ENCODE results near the gene NYAP1. TPM values are rescaled to one million over a fixed set of nuclear protein-coding genes. Genes with fewer than 3 reads are reported as not detected.
"Not testable (repeated sequence)": the region's sequence is repeated elsewhere in the genome, so short reads cannot be mapped to it uniquely, and the experiment has no call there.

NYAP1 gene
- total and polyA plus RNA-seq, 2 donors, result 0.24 to 0.66 TPM

DNA sequence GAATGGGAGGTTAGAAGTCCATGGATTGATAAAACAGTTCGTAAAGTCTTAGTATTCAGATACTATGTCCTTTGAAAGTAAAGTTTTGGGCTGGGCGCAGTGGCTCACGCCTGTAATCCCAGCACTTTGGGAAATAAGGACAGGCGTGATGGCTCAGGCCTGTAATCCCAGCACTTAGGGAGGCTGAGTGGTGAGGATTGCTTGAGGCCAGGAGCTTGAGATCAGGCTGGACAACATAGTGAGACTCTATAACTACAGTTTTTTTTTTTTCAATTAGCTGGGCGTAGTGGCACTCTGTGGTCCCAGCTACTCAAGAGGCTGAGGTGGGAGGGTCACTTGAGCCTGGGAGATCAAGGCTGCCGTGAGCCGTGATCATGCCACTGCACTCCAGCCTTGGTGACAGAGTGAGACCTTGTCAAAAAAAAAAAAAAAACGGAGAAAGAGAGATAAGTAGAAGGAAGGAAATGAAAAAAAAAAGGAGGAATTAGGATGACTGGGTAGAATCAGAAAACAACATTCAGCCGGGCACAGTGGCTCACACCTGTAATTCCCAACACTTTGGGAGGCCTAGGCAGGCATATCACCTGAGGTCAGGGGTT, 29.6 kb downstream of the NYAP1 start:
- Histone ChIP-seq H3K4me3 (ENCODE audit: low read length in 2 of 2) (no peak overlapping the region), H3K4me1 (ENCODE audit: control insufficient read depth in 2 of 2, insufficient read depth in 2 of 2, low read length in 2 of 2) (peaks cover 0 to 13% of the 10 kb centered on the region in 2 donors), H3K36me3 (ENCODE audit: control insufficient read depth in 2 of 2, insufficient read depth in 2 of 2, low read length in 1 of 2) (no peaks in the 10 kb centered on the region), H3K9me3 (ENCODE audit: control insufficient read depth in 2 of 2, insufficient read depth in 1 of 2, low read length in 1 of 2) (no peaks in the 10 kb centered on the region), H3K27me3 (ENCODE audit: control insufficient read depth in 2 of 2, insufficient read depth in 1 of 2, low read length in 1 of 2) (peaks cover 0 to 4% of the 10 kb centered on the region in 2 donors), H3K27ac (ENCODE audit: low read depth in 1 of 2, low read length in 1 of 2) (no peak overlapping the region)
- 83% methylated on average over 9 of the region's 9 CpGs for WGBS
- DNase-seq (ENCODE audit: low read depth in 6 of 9, low spot score in 9 of 9), result no peak

DNA sequence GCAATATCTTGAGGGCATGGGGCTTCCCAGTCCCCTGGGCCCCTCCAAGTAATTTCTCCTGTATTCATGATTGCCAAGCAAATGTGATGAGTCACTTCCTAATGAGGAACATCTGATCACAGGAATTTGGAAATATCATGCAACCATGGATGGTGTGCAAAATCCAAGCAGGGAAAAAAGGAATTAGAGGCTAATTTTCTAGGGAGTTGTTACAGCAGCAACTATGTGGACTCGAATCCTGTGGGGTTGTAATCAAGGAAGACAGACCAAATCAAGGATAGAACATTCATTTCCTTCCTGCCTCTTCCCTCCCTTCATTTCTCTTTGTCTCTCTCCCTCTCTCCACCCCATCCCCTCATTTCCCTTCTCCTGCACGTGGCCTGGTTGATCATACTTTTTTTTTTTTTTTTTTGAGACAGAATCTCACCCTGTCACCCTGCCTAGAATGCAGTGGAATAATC, 31.4 kb downstream of the NYAP1 start:
- Histone ChIP-seq H3K4me1 (ENCODE audit: control insufficient read depth in 2 of 2, insufficient read depth in 2 of 2, low read length in 2 of 2) (peaks cover 0 to 13% of the 10 kb centered on the region in 2 donors), H3K9me3 (ENCODE audit: control insufficient read depth in 2 of 2, insufficient read depth in 1 of 2, low read length in 1 of 2) (no peaks in the 10 kb centered on the region), H3K4me3 (ENCODE audit: low read length in 2 of 2) (no peak overlapping the region), H3K27me3 (ENCODE audit: control insufficient read depth in 2 of 2, insufficient read depth in 1 of 2, low read length in 1 of 2) (no peaks in the 10 kb centered on the region), H3K27ac (ENCODE audit: low read depth in 1 of 2, low read length in 1 of 2) (no peak overlapping the region), H3K36me3 (ENCODE audit: control insufficient read depth in 2 of 2, insufficient read depth in 2 of 2, low read length in 1 of 2) (no peaks in the 10 kb centered on the region)
- DNase-seq (ENCODE audit: low read depth in 6 of 9, low spot score in 9 of 9), result no peak
- whole genome bisulfite sequencing, result 57% methylated on average over 2 of the region's 2 CpGs

DNA sequence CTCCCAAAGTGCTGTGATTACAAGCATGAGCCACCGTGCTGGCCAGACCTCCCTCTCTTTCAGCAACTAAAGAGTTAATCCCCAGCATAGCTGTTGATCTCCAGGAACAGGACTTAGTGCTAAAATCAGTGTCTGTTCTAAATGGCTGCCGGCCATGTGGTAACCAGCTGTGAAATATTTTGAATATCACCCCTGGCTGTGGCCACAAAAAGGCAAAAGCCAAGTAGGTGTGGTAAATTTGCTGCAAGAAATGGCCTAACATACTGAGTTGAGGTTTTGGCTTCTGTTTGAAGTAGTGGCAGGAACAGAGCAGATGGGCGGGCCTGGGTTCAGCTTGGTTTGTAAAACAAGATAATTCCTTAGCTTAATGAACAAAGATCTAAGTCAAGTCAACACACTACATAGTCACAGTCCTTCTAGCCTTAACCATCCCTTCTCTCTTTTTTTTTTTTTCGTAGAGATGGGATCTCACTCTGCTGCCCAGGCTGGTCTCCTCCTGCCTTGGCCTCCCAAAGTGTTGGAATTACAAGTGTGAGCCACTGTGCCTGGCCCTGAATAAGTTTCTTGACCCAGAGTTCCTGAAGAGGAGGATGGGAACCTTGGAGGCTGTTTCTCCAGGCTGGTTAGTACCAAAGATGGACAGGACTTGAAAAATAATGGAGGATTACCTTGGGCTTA, 32.5 kb downstream of the NYAP1 start:
- no peaks in the 10 kb centered on the region for H3K27me3 ChIP-seq (ENCODE audit: control insufficient read depth in 2 of 2, insufficient read depth in 1 of 2, low read length in 1 of 2)
- WGBS, result 30% methylated on average over 4 of the region's 4 CpGs
- DNase-seq (ENCODE audit: low read depth in 6 of 9, low spot score in 9 of 9), result peak in 2 of 9 donors; percentile 30 to 62

DNA sequence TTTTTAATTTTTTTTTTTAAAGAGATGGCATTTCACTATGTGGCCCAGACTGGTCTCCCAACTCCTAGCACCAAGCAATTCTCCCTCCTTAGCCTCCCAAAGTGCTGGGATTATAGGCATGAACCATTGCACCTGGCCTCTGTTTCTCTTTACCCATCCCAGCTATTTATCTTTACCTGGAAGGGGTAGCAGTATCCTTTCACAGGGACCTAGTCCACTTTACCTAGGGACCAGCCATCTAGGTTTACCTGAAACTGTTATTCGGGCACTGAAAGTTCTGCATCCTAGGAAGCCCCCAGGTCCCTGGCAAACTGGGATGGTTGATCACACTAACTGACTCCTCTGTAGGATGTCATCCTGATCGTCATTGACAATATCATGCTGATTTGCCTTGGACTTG, 33.6 kb downstream of the NYAP1 start:
- Histone ChIP-seq H3K9me3 (ENCODE audit: control insufficient read depth in 2 of 2, insufficient read depth in 1 of 2, low read length in 1 of 2) (no peaks in the 10 kb centered on the region), H3K4me1 (ENCODE audit: control insufficient read depth in 2 of 2, insufficient read depth in 2 of 2, low read length in 2 of 2) (peaks cover 0 to 13% of the 10 kb centered on the region in 2 donors), H3K27ac (ENCODE audit: low read depth in 1 of 2, low read length in 1 of 2) (no peak overlapping the region), H3K4me3 (ENCODE audit: low read length in 2 of 2) (no peak overlapping the region), H3K36me3 (ENCODE audit: control insufficient read depth in 2 of 2, insufficient read depth in 2 of 2, low read length in 1 of 2) (no peaks in the 10 kb centered on the region), H3K27me3 (ENCODE audit: control insufficient read depth in 2 of 2, insufficient read depth in 1 of 2, low read length in 1 of 2) (no peaks in the 10 kb centered on the region)
- WGBS, result 97% methylated on average over 2 of the region's 2 CpGs
- DNase-seq (ENCODE audit: low read depth in 6 of 9, low spot score in 9 of 9), result no peak

More for the DNA sequence above, 32.5 kb downstream of the NYAP1 start:
- Histone ChIP-seq H3K27ac (ENCODE audit: low read depth in 1 of 2, low read length in 1 of 2) (no peak overlapping the region), H3K4me1 (ENCODE audit: control insufficient read depth in 2 of 2, insufficient read depth in 2 of 2, low read length in 2 of 2) (peaks cover 0 to 13% of the 10 kb centered on the region in 2 donors), H3K4me3 (ENCODE audit: low read length in 2 of 2) (no peak overlapping the region), H3K9me3 (ENCODE audit: control insufficient read depth in 2 of 2, insufficient read depth in 1 of 2, low read length in 1 of 2) (no peaks in the 10 kb centered on the region), H3K36me3 (ENCODE audit: control insufficient read depth in 2 of 2, insufficient read depth in 2 of 2, low read length in 1 of 2) (no peaks in the 10 kb centered on the region)

DNA sequence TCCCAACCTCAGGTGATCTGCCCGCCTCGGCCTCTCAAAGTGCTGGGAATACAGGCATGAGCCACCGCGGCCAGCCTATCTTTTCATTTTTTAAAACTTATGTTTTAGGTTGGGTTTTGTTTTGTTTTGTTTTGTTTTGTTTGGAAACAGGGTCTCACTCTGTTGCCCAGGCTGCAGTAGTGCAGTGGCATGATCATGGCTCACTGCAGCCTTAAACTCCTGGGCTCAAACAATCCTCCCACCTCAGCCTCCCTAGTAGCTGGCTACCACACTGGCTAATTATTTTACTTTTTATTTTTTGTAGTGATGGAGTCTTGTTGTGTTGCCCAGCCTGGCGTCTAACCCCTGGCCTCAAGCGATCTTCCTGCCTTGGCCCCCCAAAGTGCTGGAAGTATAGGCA, 35.9 kb downstream of the NYAP1 start:
- 95% methylated on average over 6 of the region's 6 CpGs for WGBS
- Histone ChIP-seq H3K27me3 (ENCODE audit: control insufficient read depth in 2 of 2, insufficient read depth in 1 of 2, low read length in 1 of 2) (no peaks in the 10 kb centered on the region), H3K27ac (ENCODE audit: low read depth in 1 of 2, low read length in 1 of 2) (no peak overlapping the region), H3K4me3 (ENCODE audit: low read length in 2 of 2) (no peak overlapping the region), H3K9me3 (ENCODE audit: control insufficient read depth in 2 of 2, insufficient read depth in 1 of 2, low read length in 1 of 2) (no peaks in the 10 kb centered on the region), H3K36me3 (ENCODE audit: control insufficient read depth in 2 of 2, insufficient read depth in 2 of 2, low read length in 1 of 2) (no peaks in the 10 kb centered on the region), H3K4me1 (ENCODE audit: control insufficient read depth in 2 of 2, insufficient read depth in 2 of 2, low read length in 2 of 2) (peaks cover 0 to 13% of the 10 kb centered on the region in 2 donors)
- DNase-seq (ENCODE audit: low read depth in 6 of 9, low spot score in 9 of 9), result no peak

DNA sequence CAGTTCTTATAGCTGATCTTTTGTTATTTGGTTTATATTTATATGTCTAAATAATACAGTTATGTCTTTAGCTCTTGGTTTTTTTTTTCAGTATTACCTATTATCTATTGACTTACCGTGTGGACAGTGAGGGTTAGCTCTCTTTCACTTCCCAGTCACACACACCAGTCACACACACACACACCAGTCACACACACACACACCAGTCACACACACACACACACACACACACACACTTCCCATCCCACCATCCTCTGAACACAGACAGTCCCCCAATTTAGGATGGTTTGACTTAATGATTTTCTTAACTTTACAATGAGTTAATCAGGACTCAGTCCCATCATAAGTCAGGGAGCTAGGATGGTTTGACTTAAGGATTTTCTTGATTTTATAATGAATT, 36.4 kb downstream of the NYAP1 start:
- no peaks in the 10 kb centered on the region for H3K9me3 ChIP-seq (ENCODE audit: control insufficient read depth in 2 of 2, insufficient read depth in 1 of 2, low read length in 1 of 2)
- H3K36me3 ChIP-seq (ENCODE audit: control insufficient read depth in 2 of 2, insufficient read depth in 2 of 2, low read length in 1 of 2), result no peaks in the 10 kb centered on the region
- H3K4me1 ChIP-seq (ENCODE audit: control insufficient read depth in 2 of 2, insufficient read depth in 2 of 2, low read length in 2 of 2), result peaks cover 0 to 13% of the 10 kb centered on the region in 2 donors
- 62% methylated on average over 1 of the region's 1 CpG for WGBS
- DNase-seq (ENCODE audit: low read depth in 6 of 9, low spot score in 9 of 9), result no peak
- no peak overlapping the region for H3K27ac ChIP-seq (ENCODE audit: low read depth in 1 of 2, low read length in 1 of 2)
- H3K4me3 ChIP-seq (ENCODE audit: low read length in 2 of 2), result no peak overlapping the region
- H3K27me3 ChIP-seq (ENCODE audit: control insufficient read depth in 2 of 2, insufficient read depth in 1 of 2, low read length in 1 of 2), result no peaks in the 10 kb centered on the region

DNA sequence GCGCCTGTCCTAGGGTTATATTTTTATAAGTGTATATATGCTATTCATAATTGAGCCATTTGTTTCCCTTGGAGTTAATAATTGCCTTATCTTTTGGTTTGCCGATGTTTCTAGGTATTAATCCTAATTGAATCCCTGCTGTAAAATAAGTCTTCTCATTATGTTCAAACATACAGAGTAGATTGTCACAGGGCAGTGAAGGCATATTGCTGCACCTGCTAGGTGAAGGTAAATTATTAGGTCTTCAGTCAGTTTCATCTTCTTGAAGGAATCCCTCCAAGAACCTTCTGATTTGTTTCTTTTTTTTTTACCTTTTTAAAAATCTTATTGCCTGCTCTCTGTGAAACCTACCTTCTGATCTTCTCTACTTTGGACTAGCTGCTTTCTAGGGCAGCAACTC, 37.3 kb downstream of the NYAP1 start:
- Histone ChIP-seq H3K4me1 (ENCODE audit: control insufficient read depth in 2 of 2, insufficient read depth in 2 of 2, low read length in 2 of 2) (peaks cover 0 to 8% of the 10 kb centered on the region in 2 donors), H3K27me3 (ENCODE audit: control insufficient read depth in 2 of 2, insufficient read depth in 1 of 2, low read length in 1 of 2) (no peaks in the 10 kb centered on the region), H3K9me3 (ENCODE audit: control insufficient read depth in 2 of 2, insufficient read depth in 1 of 2, low read length in 1 of 2) (no peaks in the 10 kb centered on the region), H3K4me3 (ENCODE audit: low read length in 2 of 2) (no peak overlapping the region), H3K36me3 (ENCODE audit: control insufficient read depth in 2 of 2, insufficient read depth in 2 of 2, low read length in 1 of 2) (no peaks in the 10 kb centered on the region), H3K27ac (ENCODE audit: low read depth in 1 of 2, low read length in 1 of 2) (no peak overlapping the region)
- no peak for DNase-seq (ENCODE audit: low read depth in 6 of 9, low spot score in 9 of 9)
- 97% methylated on average over 2 of the region's 2 CpGs for WGBS

DNA sequence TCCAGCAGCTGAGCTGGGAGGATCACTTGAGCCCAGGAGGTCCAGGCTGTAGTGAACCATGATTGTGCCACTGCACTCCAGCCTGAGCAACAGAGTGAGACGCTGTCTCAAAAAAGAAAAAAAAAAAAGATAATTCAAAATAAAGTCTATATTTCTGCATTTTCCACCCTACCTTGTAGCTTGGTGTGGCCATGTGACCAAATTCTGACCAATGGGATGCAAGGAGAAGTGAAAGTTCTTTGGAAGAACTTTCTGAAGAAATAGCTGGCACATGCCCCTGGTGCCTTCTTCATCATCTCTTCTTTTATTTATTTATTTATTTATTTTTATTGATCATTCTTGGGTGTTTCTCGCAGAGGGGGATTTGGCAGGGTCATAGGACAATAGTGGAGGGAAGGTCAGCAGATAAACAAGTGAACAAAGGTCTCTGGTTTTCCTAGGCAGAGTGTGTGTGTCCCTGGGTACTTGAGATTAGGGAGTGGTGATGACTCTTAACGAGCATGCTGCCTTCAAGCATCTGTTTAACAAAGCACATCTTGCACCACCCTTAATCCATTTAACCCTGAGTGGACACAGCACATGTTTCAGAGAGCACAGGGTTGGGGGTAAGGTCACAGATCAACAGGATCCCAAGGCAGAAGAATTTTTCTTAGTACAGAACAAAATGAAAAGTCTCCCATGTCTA, 38.3 kb downstream of the NYAP1 start:
- H3K27ac ChIP-seq (ENCODE audit: low read depth in 1 of 2, low read length in 1 of 2); H3K9me3 ChIP-seq (ENCODE audit: control insufficient read depth in 2 of 2, insufficient read depth in 1 of 2, low read length in 1 of 2); H3K36me3 ChIP-seq (ENCODE audit: control insufficient read depth in 2 of 2, insufficient read depth in 2 of 2, low read length in 1 of 2); H3K27me3 ChIP-seq (ENCODE audit: control insufficient read depth in 2 of 2, insufficient read depth in 1 of 2, low read length in 1 of 2); H3K4me3 ChIP-seq (ENCODE audit: low read length in 2 of 2); DNase-seq (ENCODE audit: low read depth in 6 of 9, low spot score in 9 of 9); H3K4me1 ChIP-seq (ENCODE audit: control insufficient read depth in 2 of 2, insufficient read depth in 2 of 2, low read length in 2 of 2): not testable (repeated sequence)
- 93% methylated on average over 2 of the region's 3 CpGs for WGBS

DNA sequence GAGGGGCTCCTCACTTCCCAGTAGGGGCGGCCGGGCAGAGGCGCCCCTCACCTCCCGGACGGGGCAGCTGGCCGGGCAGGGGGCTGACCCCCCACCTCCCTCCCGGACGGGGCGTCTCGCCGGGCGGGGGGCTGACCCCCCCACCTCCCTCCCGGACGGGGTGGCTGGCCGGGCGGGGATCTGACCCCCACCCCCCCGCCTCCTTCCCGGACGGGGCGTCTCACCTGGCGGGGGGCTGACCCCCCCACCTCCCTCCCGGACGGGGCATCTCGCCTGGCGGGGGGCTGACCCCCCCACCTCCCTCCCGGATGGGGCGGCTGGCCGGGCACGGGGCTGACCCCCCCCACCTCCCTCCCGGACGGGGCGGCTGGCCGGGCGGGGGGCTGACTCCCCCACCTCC, 39.5 kb downstream of the NYAP1 start:
- WGBS, result 97% methylated on average over 32 of the region's 34 CpGs
- DNase-seq (ENCODE audit: low read depth in 6 of 9, low spot score in 9 of 9), result not testable (repeated sequence)

More for the DNA sequence above, 39.5 kb downstream of the NYAP1 start:
- not testable (repeated sequence) for H3K4me1 ChIP-seq (ENCODE audit: control insufficient read depth in 2 of 2, insufficient read depth in 2 of 2, low read length in 2 of 2); H3K27me3 ChIP-seq (ENCODE audit: control insufficient read depth in 2 of 2, insufficient read depth in 1 of 2, low read length in 1 of 2); H3K27ac ChIP-seq (ENCODE audit: low read depth in 1 of 2, low read length in 1 of 2); H3K36me3 ChIP-seq (ENCODE audit: control insufficient read depth in 2 of 2, insufficient read depth in 2 of 2, low read length in 1 of 2); H3K9me3 ChIP-seq (ENCODE audit: control insufficient read depth in 2 of 2, insufficient read depth in 1 of 2, low read length in 1 of 2); H3K4me3 ChIP-seq (ENCODE audit: low read length in 2 of 2)

Data from thymus (tissue), 11 donors.